GM18909 (cell line): ENCODE measurements around the gene VPS13A.

Experiments
- ATAC-seq: cut with Tn5 transposase; IDR thresholded peaks from one replicate; pipeline ENCODE4 v1.9.1; 2021; ENCODE audit warnings: mild to moderate bottlenecking; ENCODE audit not compliant: unreplicated experiment, poor library complexity

Gene VPS13A

DNA sequence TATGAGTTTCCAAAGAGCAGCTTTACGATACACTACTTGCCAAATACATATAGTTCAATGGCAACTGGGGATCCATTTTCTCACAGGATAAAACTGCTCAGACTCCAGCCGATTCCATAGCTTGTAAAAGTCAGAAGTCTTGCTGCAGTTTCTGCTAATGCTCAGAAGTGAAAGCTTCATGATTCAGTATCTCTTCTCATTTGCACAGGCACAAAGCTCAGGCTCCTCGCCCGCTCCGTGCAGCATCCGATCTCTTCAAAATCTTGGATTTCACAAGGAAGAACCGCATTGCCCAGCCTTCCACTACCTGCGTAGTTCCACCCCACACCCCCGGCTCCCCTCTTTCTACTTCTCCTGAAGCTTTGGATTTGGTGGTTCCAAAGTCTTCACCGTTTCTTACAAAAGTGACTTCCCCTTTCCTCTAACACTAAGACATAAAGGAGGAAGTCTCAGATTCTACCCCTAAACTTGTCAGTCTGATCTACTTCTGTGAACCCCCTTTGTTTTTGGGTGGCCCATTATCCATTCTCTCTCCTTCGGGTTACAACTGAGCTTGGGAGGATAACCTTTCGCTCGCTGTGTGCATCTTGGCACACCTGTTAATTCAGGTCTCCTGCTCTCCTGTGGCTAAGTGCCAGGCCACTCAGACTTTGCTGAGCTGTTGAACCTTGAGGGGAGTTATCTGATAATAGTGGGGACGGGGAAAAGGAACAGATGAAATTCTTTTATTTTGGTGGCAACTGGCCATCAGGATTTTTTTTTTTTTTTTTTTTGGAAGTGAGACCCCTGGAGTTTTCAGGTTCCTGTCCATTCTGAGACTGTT, 276.7 kb downstream of the VPS13A start:
- no peak for ATAC-seq

DNA sequence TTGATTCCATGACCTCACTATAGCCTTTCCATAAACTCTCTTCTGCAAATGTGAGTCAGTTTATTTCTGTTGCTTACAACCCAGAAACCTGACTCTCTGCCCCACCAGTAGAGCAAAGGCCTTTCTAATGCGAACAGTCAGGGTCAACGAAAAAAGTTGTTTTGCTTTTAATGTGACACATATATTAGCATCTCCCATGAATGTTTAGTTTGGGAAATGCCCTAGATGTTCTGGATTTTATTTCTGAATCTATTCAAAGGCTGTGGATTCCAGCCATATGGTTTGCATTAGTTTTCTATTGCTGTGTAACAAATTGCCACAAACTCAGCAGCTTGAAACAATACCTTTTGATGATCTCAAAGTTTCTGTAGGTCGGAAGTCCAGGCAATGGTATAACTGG, 277.3 kb downstream of the VPS13A start:
- no peak for ATAC-seq

DNA sequence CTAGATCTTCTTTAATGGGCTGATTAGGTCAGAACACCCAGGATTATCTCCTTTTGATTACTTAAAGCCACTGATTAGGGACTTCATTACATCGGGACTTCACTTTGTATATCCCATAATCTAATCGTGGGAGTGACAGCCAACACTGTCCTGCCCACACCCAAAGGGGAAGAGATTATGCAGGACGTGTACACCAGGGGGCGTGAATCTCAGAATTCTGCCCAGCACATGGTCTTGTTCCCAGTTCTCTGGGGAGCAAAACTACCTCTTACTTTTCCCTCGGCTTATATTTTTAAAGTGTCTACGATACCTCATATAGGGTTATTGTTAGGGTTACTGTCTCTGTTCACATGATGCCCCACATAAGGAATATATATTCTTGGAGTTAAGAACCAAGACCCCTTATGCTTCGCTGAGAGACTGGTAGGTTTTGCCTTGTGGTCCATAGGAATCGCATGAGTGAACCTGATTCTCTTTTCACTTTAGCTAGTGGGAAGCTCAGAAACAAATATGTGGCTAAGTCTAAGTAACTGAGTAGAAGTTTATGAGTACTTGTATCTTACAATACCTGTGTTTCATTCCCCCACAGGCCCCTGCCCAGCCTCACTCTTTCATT, 278.1 kb downstream of the VPS13A start:
- peak; percentile 51 for ATAC-seq

DNA sequence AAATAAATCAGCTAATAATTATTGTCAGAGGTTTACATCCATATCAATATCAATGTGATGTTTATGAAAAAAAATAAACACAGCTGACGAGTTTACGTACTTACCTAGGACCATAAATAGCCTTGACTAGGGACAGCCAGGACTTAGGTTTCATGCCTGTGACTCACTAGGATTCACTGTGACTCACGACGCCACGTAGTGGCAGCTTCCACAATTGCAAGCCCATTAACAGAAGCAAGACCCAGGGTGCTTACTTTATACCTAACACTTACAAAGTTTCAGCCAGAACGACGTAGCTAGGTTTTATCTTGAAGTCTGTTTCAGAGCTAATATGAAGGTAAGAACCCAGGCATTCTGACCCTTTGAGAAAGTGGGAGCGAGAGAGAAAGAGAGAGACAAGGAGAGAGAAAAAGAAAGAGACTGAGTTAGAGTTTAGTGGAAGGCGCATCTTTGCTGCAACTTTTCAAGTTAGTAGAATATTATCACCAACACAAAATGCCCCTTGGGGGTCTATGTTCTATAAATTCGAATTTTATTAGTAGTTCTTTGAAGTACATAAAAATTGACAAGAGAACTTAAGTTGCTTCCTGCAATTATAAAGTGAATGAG, 279.6 kb downstream of the VPS13A start:
- ATAC-seq, result peak; percentile 75

- peak; percentile 87 for ATAC-seq
Measured at GRCh38 chr9:77457916-77458592, 280.7 kb downstream of the VPS13A start.

GRCh38 chr9:77460938-77461337, 283.6 kb downstream of the VPS13A start:
- ATAC-seq, result no peak

DNA sequence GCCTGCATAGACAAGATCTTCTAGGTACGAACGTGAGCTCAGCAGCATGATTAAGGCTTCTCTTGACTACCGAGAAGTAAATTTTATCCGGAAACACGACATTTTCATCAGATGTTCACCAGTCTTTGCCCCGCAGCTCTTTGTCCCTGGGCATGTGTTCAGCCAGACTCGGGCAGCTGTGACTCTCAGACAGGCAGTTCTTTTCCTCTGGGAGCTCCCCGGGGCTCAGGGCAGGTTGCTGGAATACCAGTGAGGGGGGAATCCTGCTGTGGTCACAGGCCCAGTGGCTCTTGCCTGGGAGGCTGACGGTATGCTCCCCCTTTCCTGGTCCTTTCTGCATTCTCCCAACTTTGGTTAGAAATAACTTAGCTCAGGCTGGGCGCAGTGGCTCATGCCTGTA, 284.7 kb downstream of the VPS13A start:
- no peak for ATAC-seq

DNA sequence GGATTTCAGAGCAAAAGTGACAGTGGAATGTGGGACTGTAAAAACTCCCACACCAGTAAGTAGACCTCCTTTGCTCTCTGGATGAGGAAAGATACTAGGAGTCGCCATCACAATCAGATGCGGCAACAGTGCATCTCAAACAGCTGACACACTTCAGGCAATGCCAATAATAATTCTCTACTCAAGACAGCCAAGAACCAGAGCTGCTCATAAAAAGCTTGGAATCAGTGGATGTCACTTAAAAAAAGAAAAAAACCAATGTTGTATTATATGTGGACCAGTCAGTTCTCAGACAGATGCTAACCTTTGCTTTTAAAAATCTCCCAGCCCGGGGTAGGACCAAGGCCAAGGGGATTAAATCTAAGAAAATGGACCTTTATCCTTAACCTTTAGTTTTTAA, 285.8 kb downstream of the VPS13A start:
- no peak for ATAC-seq

GRCh38 chr9:77464661-77465060, 287.3 kb downstream of the VPS13A start:
- ATAC-seq, result no peak

- no peak for ATAC-seq
Measured at GRCh38 chr9:77469515-77470231, 292.3 kb downstream of the VPS13A start.
